Measurements from ENCODE around the gene GRAMD1B.
A peak's percentile ranks its signal among the peaks of the same experiment; 100 is the strongest.

GRAMD1B gene

GRCh38 chr11:123430721-123431497 is 840 bp downstream of the GRAMD1B start:
- Histone ChIP-seq H2BK15ac (ENCODE audit: low read length) (peak overlapping the region; percentile 64), H3K36me3 (replicated peaks in 1 of 2; ENCODE audit: control insufficient read depth in 2 of 2, insufficient read depth in 2 of 2, low read length in 2 of 2) (no peaks in the 10 kb centered on the region), H3K79me1 (ENCODE audit: low read depth, low read length) (peaks cover 13% of the 10 kb centered on the region), H3K4me2 (ENCODE audit: insufficient read depth, low read length, poor library complexity, severe bottlenecking) (peak overlapping the region; percentile 87), H3K4me3 (ENCODE audit: low read length in 2 of 2) (peak overlapping the region; percentile 46 to 96), H2AK5ac (ENCODE audit: low read depth, low read length) (peak overlapping the region; percentile 57), H4K8ac (ENCODE audit: low read depth, low read length) (no peak overlapping the region), H2BK5ac (ENCODE audit: low read length) (peak overlapping the region; percentile 89), H2AFZ (ENCODE audit: low read length) (peak overlapping the region; percentile 96), H3K4ac (ENCODE audit: low read length) (no peak overlapping the region), H3K9ac (ENCODE audit: low read depth, low read length, poor library complexity) (peak overlapping the region; percentile 95), H3K18ac (ENCODE audit: low read length) (peak overlapping the region; percentile 96), H2BK120ac (ENCODE audit: low read depth, low read length) (no peak overlapping the region), H2BK12ac (ENCODE audit: low read length) (peak overlapping the region; percentile 60), H3K14ac (ENCODE audit: low read length) (peak overlapping the region; percentile 89), H3K27me3 (ENCODE audit: control insufficient read depth in 3 of 3, insufficient read depth in 3 of 3, low read depth in 1 of 3, low read length in 3 of 3) (peaks cover 0 to 68% (median 0%) of the 10 kb centered on the region in 3 experiments), H3K9me3 (replicated peaks in 1 of 2; ENCODE audit: control insufficient read depth in 2 of 2, insufficient read depth in 1 of 2, low read depth in 1 of 2, low read length in 2 of 2) (no peaks in the 10 kb centered on the region), H4K91ac (ENCODE audit: low read depth, low read length, poor library complexity) (peak overlapping the region; percentile 58), H3K4me1 (ENCODE audit: control insufficient read depth in 2 of 2, insufficient read depth in 1 of 2, low read depth in 1 of 2, low read length in 2 of 2) (peaks cover 1 to 19% of the 10 kb centered on the region in 2 donors), H3K23ac (ENCODE audit: low read depth, low read length, poor library complexity) (peak overlapping the region; percentile 77), H3K27ac (replicated peaks; ENCODE audit: low read length) (peak overlapping the region; percentile 71)
- no CpG with 5 or more reads among the region's 68 CpGs for WGBS, 2 donors (ENCODE audit: extremely low coverage in 2 of 2, insufficient read length in 2 of 2, insufficient replicate concordance in 1 of 2)
- DNase-seq (ENCODE audit: low spot score): peak; percentile 24

- no CpG with 5 or more reads among the region's 7 CpGs for WGBS, 2 donors (ENCODE audit: extremely low coverage in 2 of 2, insufficient read length in 2 of 2, insufficient replicate concordance in 1 of 2)
- H3K18ac ChIP-seq (ENCODE audit: low read length): no peak overlapping the region
- no peak overlapping the region for H2BK5ac ChIP-seq (ENCODE audit: low read length)
- H3K9ac ChIP-seq (ENCODE audit: low read depth, low read length, poor library complexity): no peak overlapping the region
- H3K9me3 ChIP-seq (replicated peaks in 1 of 2; ENCODE audit: control insufficient read depth in 2 of 2, insufficient read depth in 1 of 2, low read depth in 1 of 2, low read length in 2 of 2): no peaks in the 10 kb centered on the region
- peaks cover 13% of the 10 kb centered on the region for H3K79me1 ChIP-seq (ENCODE audit: low read depth, low read length)
- H2BK12ac ChIP-seq (ENCODE audit: low read length): no peak overlapping the region
- peaks cover 0 to 3% of the 10 kb centered on the region in 2 donors for H3K36me3 ChIP-seq (replicated peaks in 1 of 2; ENCODE audit: control insufficient read depth in 2 of 2, insufficient read depth in 2 of 2, low read length in 2 of 2)
- H2BK15ac ChIP-seq (ENCODE audit: low read length): no peak overlapping the region
- no peak overlapping the region for H2BK120ac ChIP-seq (ENCODE audit: low read depth, low read length)
- H3K14ac ChIP-seq (ENCODE audit: low read length): no peak overlapping the region
- peak overlapping the region; percentile 87 for H3K4me2 ChIP-seq (ENCODE audit: insufficient read depth, low read length, poor library complexity, severe bottlenecking)
- peaks cover 1 to 14% of the 10 kb centered on the region in 2 donors for H3K4me1 ChIP-seq (ENCODE audit: control insufficient read depth in 2 of 2, insufficient read depth in 1 of 2, low read depth in 1 of 2, low read length in 2 of 2)
- no peak overlapping the region for H3K4ac ChIP-seq (ENCODE audit: low read length)
- peak overlapping the region in 1 of 2 donors; percentile 59 for H3K4me3 ChIP-seq (ENCODE audit: low read length in 2 of 2)
- H3K27me3 ChIP-seq (ENCODE audit: control insufficient read depth in 3 of 3, insufficient read depth in 3 of 3, low read depth in 1 of 3, low read length in 3 of 3): peaks cover 0 to 60% (median 0%) of the 10 kb centered on the region in 3 experiments
- H4K91ac ChIP-seq (ENCODE audit: low read depth, low read length, poor library complexity): no peak overlapping the region
- no peak overlapping the region for H2AK5ac ChIP-seq (ENCODE audit: low read depth, low read length)
- H3K27ac ChIP-seq (replicated peaks; ENCODE audit: low read length): no peak overlapping the region
- no peak for DNase-seq (ENCODE audit: low spot score)
- H4K8ac ChIP-seq (ENCODE audit: low read depth, low read length): no peak overlapping the region
- no peak overlapping the region for H2AFZ ChIP-seq (ENCODE audit: low read length)
- H3K23ac ChIP-seq (ENCODE audit: low read depth, low read length, poor library complexity): no peak overlapping the region
Observed at GRCh38 chr11:123431619-123432018, 1.6 kb downstream of the GRAMD1B start.

GRCh38 chr11:123434262-123434661 is 4.2 kb downstream of the GRAMD1B start:
- Histone ChIP-seq H2BK12ac (ENCODE audit: low read length) (no peak overlapping the region), H4K91ac (ENCODE audit: low read depth, low read length, poor library complexity) (no peak overlapping the region), H2AFZ (ENCODE audit: low read length) (no peak overlapping the region), H3K18ac (ENCODE audit: low read length) (no peak overlapping the region), H3K4me2 (ENCODE audit: insufficient read depth, low read length, poor library complexity, severe bottlenecking) (no peak overlapping the region), H4K8ac (ENCODE audit: low read depth, low read length) (no peak overlapping the region), H3K36me3 (replicated peaks in 1 of 2; ENCODE audit: control insufficient read depth in 2 of 2, insufficient read depth in 2 of 2, low read length in 2 of 2) (peaks cover 0 to 3% of the 10 kb centered on the region in 2 donors), H3K27me3 (ENCODE audit: control insufficient read depth in 3 of 3, insufficient read depth in 3 of 3, low read depth in 1 of 3, low read length in 3 of 3) (peaks cover 0 to 36% (median 0%) of the 10 kb centered on the region in 3 experiments), H2BK5ac (ENCODE audit: low read length) (no peak overlapping the region), H3K23ac (ENCODE audit: low read depth, low read length, poor library complexity) (no peak overlapping the region), H3K27ac (replicated peaks; ENCODE audit: low read length) (peak overlapping the region; percentile 7), H3K4me3 (ENCODE audit: low read length in 2 of 2) (no peak overlapping the region), H2BK120ac (ENCODE audit: low read depth, low read length) (no peak overlapping the region), H2BK15ac (ENCODE audit: low read length) (no peak overlapping the region), H3K4me1 (ENCODE audit: control insufficient read depth in 2 of 2, insufficient read depth in 1 of 2, low read depth in 1 of 2, low read length in 2 of 2) (peaks cover 1 to 25% of the 10 kb centered on the region in 2 donors), H3K79me1 (ENCODE audit: low read depth, low read length) (peaks cover 13% of the 10 kb centered on the region), H3K4ac (ENCODE audit: low read length) (no peak overlapping the region), H3K9me3 (replicated peaks in 1 of 2; ENCODE audit: control insufficient read depth in 2 of 2, insufficient read depth in 1 of 2, low read depth in 1 of 2, low read length in 2 of 2) (no peaks in the 10 kb centered on the region), H3K14ac (ENCODE audit: low read length) (no peak overlapping the region), H3K9ac (ENCODE audit: low read depth, low read length, poor library complexity) (no peak overlapping the region), H2AK5ac (ENCODE audit: low read depth, low read length) (no peak overlapping the region)
- DNase-seq (ENCODE audit: low spot score): no peak
- WGBS, 2 donors (ENCODE audit: extremely low coverage in 2 of 2, insufficient read length in 2 of 2, insufficient replicate concordance in 1 of 2): no CpG with 5 or more reads among the region's 7 CpGs

GRCh38 chr11:123434911-123435310 is 4.8 kb downstream of the GRAMD1B start:
- Histone ChIP-seq H3K36me3 (replicated peaks in 1 of 2; ENCODE audit: control insufficient read depth in 2 of 2, insufficient read depth in 2 of 2, low read length in 2 of 2) (peaks cover 0 to 3% of the 10 kb centered on the region in 2 donors), H3K4me1 (ENCODE audit: control insufficient read depth in 2 of 2, insufficient read depth in 1 of 2, low read depth in 1 of 2, low read length in 2 of 2) (peaks cover 1 to 22% of the 10 kb centered on the region in 2 donors), H2AFZ (ENCODE audit: low read length) (no peak overlapping the region), H4K8ac (ENCODE audit: low read depth, low read length) (no peak overlapping the region), H2AK5ac (ENCODE audit: low read depth, low read length) (no peak overlapping the region), H3K14ac (ENCODE audit: low read length) (no peak overlapping the region), H2BK5ac (ENCODE audit: low read length) (no peak overlapping the region), H3K4ac (ENCODE audit: low read length) (no peak overlapping the region), H3K18ac (ENCODE audit: low read length) (no peak overlapping the region), H2BK15ac (ENCODE audit: low read length) (no peak overlapping the region), H4K91ac (ENCODE audit: low read depth, low read length, poor library complexity) (no peak overlapping the region), H2BK120ac (ENCODE audit: low read depth, low read length) (no peak overlapping the region), H2BK12ac (ENCODE audit: low read length) (no peak overlapping the region), H3K27ac (replicated peaks; ENCODE audit: low read length) (peak overlapping the region; percentile 76), H3K4me3 (ENCODE audit: low read length in 2 of 2) (no peak overlapping the region), H3K79me1 (ENCODE audit: low read depth, low read length) (peaks cover 13% of the 10 kb centered on the region), H3K9me3 (replicated peaks in 1 of 2; ENCODE audit: control insufficient read depth in 2 of 2, insufficient read depth in 1 of 2, low read depth in 1 of 2, low read length in 2 of 2) (no peaks in the 10 kb centered on the region), H3K27me3 (ENCODE audit: control insufficient read depth in 3 of 3, insufficient read depth in 3 of 3, low read depth in 1 of 3, low read length in 3 of 3) (peaks cover 0 to 30% (median 0%) of the 10 kb centered on the region in 3 experiments), H3K4me2 (ENCODE audit: insufficient read depth, low read length, poor library complexity, severe bottlenecking) (peak overlapping the region; percentile 28), H3K23ac (ENCODE audit: low read depth, low read length, poor library complexity) (no peak overlapping the region), H3K9ac (ENCODE audit: low read depth, low read length, poor library complexity) (no peak overlapping the region)
- WGBS, 2 donors (ENCODE audit: extremely low coverage in 2 of 2, insufficient read length in 2 of 2, insufficient replicate concordance in 1 of 2): no CpG with 5 or more reads among the region's 3 CpGs
- peak; percentile 69 for DNase-seq (ENCODE audit: low spot score)
